Measurements from ENCODE around the gene ADGRG3. TPM values are rescaled to one million over a fixed set of nuclear protein-coding genes. Genes with fewer than 3 reads are reported as not detected.

The ADGRG3 gene
- total RNA-seq, 4 donors from 2014 or later = 0.71 TPM; not detected in 3

- Histone ChIP-seq H3K4me1 (peaks cover 0 to 5% of the 10 kb centered on the region in 2 donors), H3K27ac (no peak overlapping the region), H3K4me3 (no peak overlapping the region), H3K36me3 (no peaks in the 10 kb centered on the region), H3K9me3 (no peaks in the 10 kb centered on the region), H3K27me3 (no peaks in the 10 kb centered on the region)
- intact Hi-C loops (cut with DNase I; ENCODE audit: low total_unique reads) (no loop called here), in situ Hi-C loops (cut with MboI; ENCODE audit: low sequenced_read_pairs in 4 of 4) (no loop called here)
- DNase-seq = no peak
- ATAC-seq = no peak
- TF ChIP-seq CTCF (IDR thresholded peaks at IDR 0.05 in 4 of 5, conservative IDR thresholded peaks at IDR 0.05 in 1 of 5) (no peak), POLR2A (IDR thresholded peaks at IDR 0.05) (no peak)
These were observed 10.9 kb downstream of the ADGRG3 start for GRCh38 chr16:57679016-57679415.

- ATAC-seq (no peak), DNase-seq (no peak)
- TF ChIP-seq POLR2A (IDR thresholded peaks at IDR 0.05) = no peak
- TF ChIP-seq CTCF (IDR thresholded peaks at IDR 0.05 in 4 of 5, conservative IDR thresholded peaks at IDR 0.05 in 1 of 5) = no peak
- Histone ChIP-seq H3K4me3 (no peak overlapping the region), H3K9me3 (no peaks in the 10 kb centered on the region), H3K27ac (no peak overlapping the region), H3K27me3 (no peaks in the 10 kb centered on the region), H3K4me1 (peaks cover 0 to 5% of the 10 kb centered on the region in 2 donors), H3K36me3 (no peaks in the 10 kb centered on the region)
- in situ Hi-C loops (cut with MboI; ENCODE audit: low sequenced_read_pairs in 4 of 4) (no loop called here), intact Hi-C loops (cut with DNase I; ENCODE audit: low total_unique reads) (no loop called here)
These were observed 11.8 kb downstream of the ADGRG3 start for GRCh38 chr16:57679767-57680482.

- in situ Hi-C loops (cut with MboI; ENCODE audit: low sequenced_read_pairs in 4 of 4) (no loop called here), intact Hi-C loops (cut with DNase I; ENCODE audit: low total_unique reads) (no loop called here)
- no peak for DNase-seq
- H3K36me3 ChIP-seq = no peaks in the 10 kb centered on the region
- no peak for ATAC-seq
- H3K4me3 ChIP-seq = no peak overlapping the region
- H3K27me3 ChIP-seq = no peaks in the 10 kb centered on the region
- no peaks in the 10 kb centered on the region for H3K9me3 ChIP-seq
- TF ChIP-seq POLR2A (IDR thresholded peaks at IDR 0.05) (no peak), CTCF (IDR thresholded peaks at IDR 0.05 in 4 of 5, conservative IDR thresholded peaks at IDR 0.05 in 1 of 5) (no peak)
- H3K4me1 ChIP-seq = peaks cover 0 to 5% of the 10 kb centered on the region in 2 donors
- no peak overlapping the region for H3K27ac ChIP-seq
These were observed 12.8 kb downstream of the ADGRG3 start for GRCh38 chr16:57680842-57681375.

GRCh38 chr16:57681950-57682728 is 14.0 kb downstream of the ADGRG3 start:
- in situ Hi-C loops (cut with MboI; ENCODE audit: low sequenced_read_pairs in 4 of 4) = no loop called here
- intact Hi-C loops (cut with DNase I; ENCODE audit: low total_unique reads) = no loop called here
- DNase-seq (no peak), ATAC-seq (no peak)
- TF ChIP-seq POLR2A (IDR thresholded peaks at IDR 0.05) = no peak
- no peak for TF ChIP-seq CTCF (IDR thresholded peaks at IDR 0.05 in 4 of 5, conservative IDR thresholded peaks at IDR 0.05 in 1 of 5)
- no peak overlapping the region for H3K4me3 ChIP-seq
- H3K4me1 ChIP-seq = no peaks in the 10 kb centered on the region
- H3K27me3 ChIP-seq = no peaks in the 10 kb centered on the region
- H3K9me3 ChIP-seq = no peaks in the 10 kb centered on the region
- H3K36me3 ChIP-seq = no peaks in the 10 kb centered on the region
- H3K27ac ChIP-seq = no peak overlapping the region

Data from gastrocnemius medialis (tissue), 4 donors.